NCI-H526 treated with DMSO at 0.1 percent for 48 hours (cell line): ENCODE results near the gene SH3YL1.

Experiments
- DNase-seq: peaks from one replicate; lab custom pipeline; 2025; lab: John Stamatoyannopoulos, UW

The SH3YL1 gene

GRCh38 chr2:257842-258241, 6.0 kb downstream of the SH3YL1 start:
- no peak for DNase-seq

GRCh38 chr2:257429-257828, 6.4 kb downstream of the SH3YL1 start:
- no peak for DNase-seq

- no peak for DNase-seq
These were observed 7.7 kb downstream of the SH3YL1 start for GRCh38 chr2:256094-256493.

- DNase-seq = no peak
These were observed 8.6 kb downstream of the SH3YL1 start for GRCh38 chr2:255195-255594.

- DNase-seq = no peak
These were observed 9.6 kb downstream of the SH3YL1 start for GRCh38 chr2:254241-254640.

- no peak for DNase-seq
These were observed 10.6 kb downstream of the SH3YL1 start for GRCh38 chr2:253202-253638.

GRCh38 chr2:252001-252602, 11.7 kb downstream of the SH3YL1 start:
- no peak for DNase-seq

GRCh38 chr2:249538-250042, 14.2 kb downstream of the SH3YL1 start:
- no peak for DNase-seq

- DNase-seq = no peak
These were observed 15.1 kb downstream of the SH3YL1 start for GRCh38 chr2:248724-249123.

GRCh38 chr2:246489-247144, 17.2 kb downstream of the SH3YL1 start:
- no peak for DNase-seq

- DNase-seq = no peak
These were observed 19.3 kb downstream of the SH3YL1 start for GRCh38 chr2:244547-244946.

GRCh38 chr2:238869-239268, 25.0 kb downstream of the SH3YL1 start:
- DNase-seq = no peak

GRCh38 chr2:238431-238830, 25.4 kb downstream of the SH3YL1 start:
- no peak for DNase-seq

- DNase-seq = no peak
These were observed 26.0 kb downstream of the SH3YL1 start for GRCh38 chr2:237878-238277.

- no peak for DNase-seq
These were observed 26.8 kb downstream of the SH3YL1 start for GRCh38 chr2:236993-237539.

- no peak for DNase-seq
These were observed 29.4 kb downstream of the SH3YL1 start for GRCh38 chr2:234421-234820.

- DNase-seq = no peak
These were observed 30.8 kb downstream of the SH3YL1 start for GRCh38 chr2:233030-233429.

- DNase-seq = no peak
These were observed 32.2 kb downstream of the SH3YL1 start for GRCh38 chr2:231521-232185.

- no peak for DNase-seq
These were observed 35.1 kb downstream of the SH3YL1 start for GRCh38 chr2:228518-229278.

GRCh38 chr2:228115-228514, 35.7 kb downstream of the SH3YL1 start:
- no peak for DNase-seq

GRCh38 chr2:223971-224760, 39.7 kb downstream of the SH3YL1 start:
- DNase-seq = no peak
